Measurements from ENCODE around the gene KIF11.
A peak's percentile ranks its signal among the peaks of the same experiment; 100 is the strongest.
"Not testable (repeated sequence)": the region's sequence is repeated elsewhere in the genome, so short reads cannot be mapped to it uniquely, and the experiment has no call there.

The KIF11 gene

DNA sequence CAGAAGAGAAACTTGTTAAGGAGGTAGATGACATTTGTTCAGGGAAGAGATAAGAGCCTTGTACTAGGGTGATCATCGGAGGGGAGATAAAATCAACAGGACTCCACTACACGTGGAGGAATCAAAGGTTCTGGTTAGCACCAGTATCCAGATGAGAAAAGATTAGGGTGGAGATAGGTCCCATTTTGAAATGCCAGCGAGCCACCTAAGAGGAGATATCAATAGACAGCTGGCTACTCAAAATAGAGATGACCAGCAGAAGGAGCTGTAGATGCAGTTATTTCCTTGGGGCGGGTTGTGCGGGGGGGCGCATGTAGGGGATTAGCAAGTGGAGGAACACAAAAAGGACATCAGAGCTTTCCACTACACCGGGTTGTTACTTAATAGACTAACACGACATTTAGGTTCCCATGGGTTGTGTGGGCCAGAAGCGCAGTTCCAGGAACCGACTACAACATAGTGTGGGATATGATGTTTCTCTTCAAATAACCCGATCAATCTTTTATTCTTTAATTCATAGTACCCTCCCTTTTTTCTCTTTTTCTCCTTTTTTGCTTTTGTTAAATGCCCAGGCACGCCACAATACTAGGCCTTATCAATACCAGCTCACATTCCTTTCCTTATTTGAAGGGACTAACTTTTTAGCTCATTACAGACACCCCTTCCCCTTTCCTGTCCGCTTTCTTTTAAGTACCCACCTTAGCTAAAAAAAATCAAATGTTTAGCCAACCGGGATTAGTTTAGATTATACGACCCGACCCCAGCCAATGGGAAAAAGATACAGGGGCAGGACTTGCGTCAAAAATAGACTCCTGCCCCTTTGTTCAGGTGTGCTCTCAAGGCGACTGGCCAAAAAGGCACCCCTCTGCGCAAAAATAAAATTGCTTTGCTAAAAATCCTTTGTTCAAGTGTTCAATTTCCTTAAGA is 2.0 kb upstream of the KIF11 start:
- no peak for DNase-seq (ENCODE audit: low read depth in 1 of 2, low spot score in 1 of 2)

DNA sequence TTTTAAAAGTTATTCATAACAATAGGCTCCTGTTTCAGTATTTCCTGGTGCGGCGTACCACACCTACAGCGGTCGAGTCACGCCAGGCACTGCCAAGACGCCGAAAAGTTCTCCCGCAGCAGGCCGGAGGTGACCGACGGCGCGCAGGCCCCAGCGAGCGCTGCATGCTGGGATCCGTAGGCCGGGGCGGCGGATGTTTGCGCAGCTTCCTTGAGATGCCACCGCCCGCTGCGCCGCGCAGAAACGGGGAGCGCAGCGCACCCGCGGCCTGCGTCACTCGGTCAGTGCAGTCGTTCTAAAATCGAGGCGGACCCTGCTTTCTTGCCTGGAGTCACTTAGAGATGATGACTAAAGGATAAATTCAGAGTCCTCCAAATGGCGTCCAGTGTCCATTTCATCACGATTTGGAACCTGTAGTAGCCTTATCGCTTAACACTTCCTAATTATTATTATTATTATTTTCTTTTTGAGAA is 1.3 kb upstream of the KIF11 start:
- DNase-seq (ENCODE audit: low read depth in 1 of 2, low spot score in 1 of 2) = peak; percentile 72 to 80

DNA sequence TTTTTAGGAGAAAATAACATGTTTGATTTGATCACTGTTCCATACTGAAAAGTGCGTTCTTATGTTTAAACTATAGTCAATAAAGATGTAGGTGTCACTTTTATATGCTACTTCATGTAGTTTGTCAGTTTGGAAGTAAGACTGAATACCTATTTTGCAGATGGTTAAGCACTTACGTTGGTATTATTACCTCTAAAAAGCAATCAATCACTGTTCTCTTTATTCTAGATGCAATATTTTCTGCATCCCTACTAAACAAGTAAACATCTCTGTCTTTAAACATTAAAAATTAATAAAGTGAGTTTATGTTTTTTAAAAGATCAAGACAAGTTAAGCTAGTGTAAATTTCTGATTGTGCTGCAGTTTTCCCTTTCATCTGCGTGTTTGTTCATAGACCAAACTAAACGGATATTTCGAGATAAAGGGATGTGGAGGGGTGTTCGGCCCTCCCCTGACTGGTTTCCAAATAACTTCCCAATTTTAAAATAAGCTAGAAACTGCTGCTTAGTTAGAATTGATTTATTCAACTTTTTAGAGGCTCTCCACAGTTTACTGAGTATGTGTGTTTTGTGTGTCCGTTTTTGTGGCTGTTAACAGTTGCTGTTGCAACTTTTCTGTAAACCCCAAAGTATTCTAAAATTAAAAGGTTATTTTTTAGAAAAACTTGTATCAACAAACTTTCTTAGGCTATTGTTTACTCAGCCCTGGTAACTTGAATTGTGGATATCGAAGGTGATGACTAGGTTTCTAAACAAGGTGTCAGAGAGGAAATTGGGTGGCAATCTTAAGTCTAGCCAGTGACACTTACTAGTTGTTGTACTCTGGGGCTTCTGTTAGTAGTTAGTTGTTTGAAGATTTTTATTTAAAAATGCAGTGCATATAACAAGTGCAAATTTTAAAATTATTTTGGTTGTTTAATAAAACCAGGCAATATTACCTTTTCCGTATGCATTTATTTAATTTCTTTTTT is 974 bp downstream of the KIF11 start:
- no peak for DNase-seq (ENCODE audit: low read depth in 1 of 2, low spot score in 1 of 2)

DNA sequence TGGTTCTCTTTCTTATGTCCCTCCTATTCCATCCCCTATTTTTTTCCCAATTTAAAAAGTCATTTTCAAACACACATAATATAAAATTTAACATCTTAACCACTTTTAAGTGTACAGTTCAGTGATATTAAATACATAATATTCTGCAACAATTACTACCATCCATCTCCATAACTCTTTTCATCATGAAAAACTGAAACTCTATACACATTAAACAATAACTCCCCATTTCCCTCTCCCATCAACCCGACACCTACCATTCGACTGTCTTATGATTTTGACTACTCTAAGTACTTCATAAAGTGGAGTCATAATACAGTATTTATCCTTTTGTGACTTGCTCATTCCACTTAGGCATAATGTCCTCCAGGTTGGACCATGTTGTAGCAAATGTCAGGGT is 2.6 kb downstream of the KIF11 start:
- DNase-seq (ENCODE audit: low read depth in 1 of 2, low spot score in 1 of 2) = no peak

DNA sequence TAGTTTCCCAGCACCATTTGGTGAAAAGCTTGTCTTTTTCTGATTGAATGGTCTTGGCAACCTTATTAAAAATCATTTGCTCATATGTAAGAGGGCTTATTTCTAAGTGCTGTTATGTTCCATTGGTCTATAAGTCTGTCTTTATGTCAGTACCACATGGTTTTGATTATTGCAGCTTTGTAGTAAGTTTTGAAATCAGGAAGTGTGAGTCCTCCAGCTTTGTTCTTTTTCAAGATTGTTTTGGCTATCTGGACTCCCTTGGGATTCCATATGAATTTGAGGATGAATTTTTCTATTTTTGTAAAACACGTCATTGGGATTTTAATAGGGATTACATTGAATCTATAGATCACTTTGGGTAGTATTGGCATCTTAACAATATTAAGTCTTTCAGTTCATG is 5.4 kb downstream of the KIF11 start:
- no peak for DNase-seq (ENCODE audit: low read depth in 1 of 2, low spot score in 1 of 2)

DNA sequence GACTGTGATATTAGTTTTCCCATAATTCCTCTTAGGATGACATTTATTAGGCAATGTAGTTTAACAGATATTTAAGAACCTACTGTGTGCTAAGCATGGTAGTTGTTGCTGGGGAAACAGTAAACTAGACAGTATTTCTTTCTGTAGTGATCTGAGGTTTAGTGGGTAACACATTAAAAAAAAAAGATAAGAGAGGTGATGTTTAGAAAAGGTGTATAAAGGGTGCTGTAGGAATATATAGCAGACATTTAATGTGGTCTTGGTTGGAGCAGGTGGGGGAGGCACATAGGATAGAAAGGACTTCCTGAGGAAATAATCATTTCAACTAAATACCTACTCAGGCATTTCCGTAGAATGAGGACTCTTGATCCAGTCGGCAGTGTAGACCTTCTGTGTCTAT is 11.9 kb downstream of the KIF11 start:
- DNase-seq (ENCODE audit: low read depth in 1 of 2, low spot score in 1 of 2) = no peak

DNA sequence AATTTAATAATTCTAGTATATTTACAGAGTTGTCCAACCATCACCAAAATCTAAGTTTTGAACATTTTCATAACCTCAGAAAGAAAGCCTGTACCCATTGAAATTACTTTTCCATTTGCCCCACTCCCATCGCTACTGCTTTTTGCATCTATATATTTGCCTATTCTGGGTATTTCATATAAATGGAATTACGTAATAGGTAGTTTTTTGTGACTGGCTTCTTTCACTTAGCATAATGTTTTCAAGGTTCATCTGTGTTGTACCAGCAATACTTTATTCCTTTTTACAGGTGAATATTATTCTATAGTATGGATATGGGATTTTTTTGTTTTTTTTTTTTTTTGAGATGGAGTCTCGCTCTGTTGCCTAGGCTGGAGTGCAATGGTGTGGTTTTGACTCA is 22.6 kb downstream of the KIF11 start:
- DNase-seq (ENCODE audit: low read depth in 1 of 2, low spot score in 1 of 2) = no peak

DNA sequence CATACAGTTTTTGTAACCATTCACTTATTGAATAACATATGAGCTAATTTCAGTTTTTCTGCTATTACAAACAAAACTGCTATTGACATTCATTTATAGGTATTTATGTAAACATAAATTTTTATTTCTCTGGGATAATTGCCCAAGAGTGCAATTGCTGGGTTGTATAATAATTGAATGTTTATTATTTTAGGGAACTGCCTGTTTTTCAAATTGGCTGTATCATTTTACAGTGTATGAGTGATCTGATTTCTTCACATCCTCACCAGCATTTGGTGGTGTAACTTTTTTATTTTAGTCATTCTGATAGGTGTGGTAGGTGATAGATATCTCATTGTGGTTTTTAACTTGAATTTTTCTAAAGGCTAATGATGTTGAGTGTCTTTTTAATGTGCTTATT is 26.4 kb downstream of the KIF11 start:
- DNase-seq (ENCODE audit: low read depth in 1 of 2, low spot score in 1 of 2) = no peak

DNA sequence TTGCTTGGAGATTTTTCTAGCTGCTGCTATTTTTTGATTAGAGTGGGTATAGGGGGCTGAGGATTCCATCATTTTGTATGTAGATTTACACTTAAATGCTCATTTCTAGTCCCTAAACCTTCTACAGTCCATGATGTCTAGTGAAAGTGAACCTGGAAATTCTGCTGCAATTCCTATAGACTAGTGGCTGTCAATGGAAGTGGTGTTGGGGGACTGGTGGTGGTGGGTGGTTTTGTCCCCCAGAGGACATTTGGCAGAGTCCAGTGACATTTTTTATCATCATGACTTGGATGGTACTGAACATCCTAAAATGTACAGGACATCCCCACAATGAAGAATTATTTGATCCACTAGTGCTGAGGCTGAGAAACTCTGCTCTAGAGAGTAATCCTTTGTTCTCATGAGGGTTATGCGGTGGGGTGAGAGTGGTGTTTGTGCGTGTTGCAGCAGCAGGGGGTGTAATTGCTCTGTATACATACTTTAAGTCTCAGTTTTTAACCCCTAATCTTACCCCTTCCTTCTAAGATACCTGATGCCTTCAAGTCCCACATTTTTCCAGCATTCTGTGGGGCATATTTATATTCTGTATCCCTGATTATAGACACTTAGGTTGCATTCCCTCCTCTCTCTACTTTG is 35.0 kb downstream of the KIF11 start:
- DNase-seq (ENCODE audit: low read depth in 1 of 2, low spot score in 1 of 2) = no peak

DNA sequence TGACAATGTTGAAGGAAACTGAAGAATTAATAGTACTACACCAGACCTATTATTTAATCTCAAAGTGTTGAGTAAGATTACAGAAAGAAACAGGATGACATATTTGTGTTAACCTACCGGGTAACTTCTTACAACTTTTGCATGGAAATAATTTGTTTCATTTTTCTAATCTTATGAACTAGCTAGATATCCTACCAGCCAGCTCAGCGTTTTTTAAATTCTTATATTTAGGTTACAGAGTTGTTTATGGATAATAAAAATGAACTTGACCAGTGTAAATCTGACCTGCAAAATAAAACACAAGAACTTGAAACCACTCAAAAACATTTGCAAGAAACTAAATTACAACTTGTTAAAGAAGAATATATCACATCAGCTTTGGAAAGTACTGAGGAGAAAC is 37.0 kb downstream of the KIF11 start:
- DNase-seq (ENCODE audit: low read depth in 1 of 2, low spot score in 1 of 2) = no peak

DNA sequence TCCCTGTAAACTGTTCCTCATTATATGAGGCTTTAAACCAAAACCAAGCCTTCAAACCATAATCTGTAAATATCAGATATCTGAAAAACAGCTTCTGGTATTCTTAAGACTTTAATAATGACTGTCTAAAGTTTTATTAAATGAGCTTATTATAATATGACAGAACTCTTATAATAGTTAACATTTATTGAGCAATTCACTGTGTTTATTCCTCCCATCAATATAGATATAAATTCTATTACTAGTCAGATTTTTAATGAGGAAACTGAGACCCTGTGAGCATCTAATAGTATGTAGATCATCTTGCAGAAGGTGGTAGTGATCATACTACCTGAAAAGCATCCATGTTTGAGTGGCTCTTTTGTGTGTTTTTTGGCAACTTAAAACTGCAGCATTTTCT is 45.1 kb downstream of the KIF11 start:
- DNase-seq (ENCODE audit: low read depth in 1 of 2, low spot score in 1 of 2) = no peak

DNA sequence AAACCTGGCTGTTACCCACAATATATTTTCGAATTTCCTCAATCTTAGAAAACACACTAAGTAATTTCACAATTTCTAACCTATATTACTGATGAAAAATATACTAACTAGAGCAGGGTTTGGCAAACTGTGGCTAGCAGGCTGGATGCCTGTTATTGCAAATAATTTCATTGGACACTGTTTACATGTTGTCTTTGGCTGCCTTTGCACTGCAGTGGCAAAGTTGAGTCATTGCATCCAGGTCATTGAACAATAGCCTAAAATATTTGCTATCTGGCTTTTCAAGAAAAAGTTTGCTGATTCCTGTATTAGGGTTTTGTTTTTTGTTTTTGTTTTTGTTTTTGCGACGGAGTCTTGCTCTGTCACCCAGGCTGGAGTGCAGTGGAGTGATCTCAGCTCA is 47.2 kb downstream of the KIF11 start:
- no peak for DNase-seq (ENCODE audit: low read depth in 1 of 2, low spot score in 1 of 2)

DNA sequence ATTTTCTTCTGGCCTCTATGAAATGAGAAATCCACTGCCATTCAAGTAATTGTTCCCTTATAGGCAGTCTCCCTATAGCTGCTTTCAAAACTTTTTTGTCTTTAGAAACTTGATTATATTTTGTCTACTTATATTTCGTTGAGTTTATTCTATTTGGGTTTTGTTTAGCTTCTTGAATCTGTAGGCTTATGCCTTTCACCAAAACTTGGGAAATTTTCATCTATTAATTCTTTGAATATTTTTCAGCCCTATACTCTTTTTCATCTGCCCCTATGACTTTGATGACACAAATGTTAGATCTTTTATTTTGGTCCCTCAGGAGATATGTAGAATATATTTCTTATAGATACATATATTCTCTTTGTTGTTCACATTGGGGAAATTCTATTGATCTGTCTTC is 48.6 kb downstream of the KIF11 start:
- no peak for DNase-seq (ENCODE audit: low read depth in 1 of 2, low spot score in 1 of 2)

DNA sequence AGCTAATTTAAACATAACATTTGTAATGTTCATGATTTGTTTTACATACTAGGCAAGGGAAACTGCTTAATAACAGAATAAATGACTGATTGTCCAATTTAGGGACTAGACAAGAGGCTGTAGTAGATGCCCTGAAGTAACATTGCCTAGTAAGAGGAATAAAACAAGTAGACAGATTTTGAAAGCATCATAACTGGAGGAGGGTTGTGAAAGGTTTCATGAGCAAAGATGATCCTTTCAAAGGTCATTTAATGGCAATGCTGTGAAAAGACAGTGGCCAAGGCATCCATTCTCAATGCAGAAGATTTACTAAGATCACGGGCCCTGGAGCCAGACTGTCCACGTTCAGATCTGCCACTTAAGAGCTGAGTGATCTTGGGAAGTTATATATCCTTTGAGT is 52.0 kb downstream of the KIF11 start:
- DNase-seq (ENCODE audit: low read depth in 1 of 2, low spot score in 1 of 2) = no peak

DNA sequence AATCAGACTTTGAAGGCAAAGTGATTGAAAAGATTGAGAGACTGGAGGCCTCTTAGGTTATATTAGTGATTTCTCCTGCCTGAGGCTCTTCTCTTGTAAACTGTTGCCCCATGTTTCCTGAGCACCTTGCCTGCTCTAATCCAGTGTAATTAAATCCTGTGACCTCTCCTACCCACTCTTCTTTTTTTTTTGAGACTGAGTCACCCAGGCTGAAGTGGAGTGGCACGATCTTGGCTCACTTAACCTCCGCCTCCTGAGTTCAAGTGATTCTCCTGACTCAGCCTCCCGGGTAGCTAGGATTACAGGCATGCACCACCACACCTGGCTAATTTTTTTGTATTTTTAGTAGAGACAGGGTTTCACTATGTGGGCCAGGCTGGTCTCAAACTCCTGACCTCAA is 57.9 kb downstream of the KIF11 start:
- not testable (repeated sequence) for DNase-seq (ENCODE audit: low read depth in 1 of 2, low spot score in 1 of 2)

DNA sequence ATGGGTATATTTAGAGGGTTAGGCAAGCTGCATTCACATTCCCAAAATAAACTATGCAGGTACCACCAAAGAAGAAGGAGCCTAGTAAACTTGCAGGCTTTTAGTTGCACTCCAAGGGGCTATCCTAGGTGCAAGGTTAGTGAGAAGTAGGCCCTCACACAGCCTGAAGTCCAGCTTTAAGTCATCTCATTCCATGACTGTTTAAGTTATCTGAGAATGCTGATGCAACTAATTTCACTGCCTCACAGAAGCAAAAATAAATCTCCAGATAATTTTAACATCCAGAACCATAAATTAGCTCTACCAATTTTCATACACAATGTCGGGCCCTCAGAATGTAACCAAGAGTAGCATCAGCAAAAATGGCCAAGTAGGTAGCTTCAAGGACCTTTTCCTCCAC is 62.5 kb downstream of the KIF11 start:
- no peak for DNase-seq (ENCODE audit: low read depth in 1 of 2, low spot score in 1 of 2)

DNA sequence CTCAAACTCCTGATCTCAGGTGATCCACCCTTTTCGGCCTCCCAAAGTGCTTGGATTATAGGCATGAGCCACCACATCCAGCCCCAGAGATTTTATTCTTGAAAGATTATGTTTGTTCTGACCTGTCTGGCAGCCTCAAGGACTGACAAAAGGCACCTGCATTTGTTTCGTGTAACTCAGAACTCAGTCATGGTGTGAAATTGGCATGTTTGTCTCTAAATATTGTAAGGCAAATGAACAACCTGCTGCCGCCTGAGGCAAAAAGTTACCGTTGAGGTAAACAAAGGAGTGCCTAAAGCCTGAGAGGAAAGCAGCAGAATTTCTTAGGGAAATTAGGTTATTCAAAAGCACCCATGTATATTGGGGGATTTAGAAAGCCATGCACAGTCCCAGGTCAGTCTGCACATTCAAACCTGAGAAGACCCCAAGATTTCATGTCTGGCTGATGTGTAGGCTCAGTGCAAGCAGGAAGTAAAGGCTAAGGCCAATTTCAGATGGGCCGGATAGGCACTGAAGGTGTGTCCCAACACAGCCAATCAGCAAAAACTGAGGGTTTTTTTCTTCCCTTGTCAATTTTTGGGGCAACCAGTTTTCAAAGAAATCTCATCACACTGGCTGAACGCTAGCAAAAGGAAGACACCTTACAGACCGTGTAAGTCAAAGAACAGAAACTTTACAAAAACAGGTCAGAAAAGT is 63.5 kb downstream of the KIF11 start:
- DNase-seq (ENCODE audit: low read depth in 1 of 2, low spot score in 1 of 2) = no peak

DNA sequence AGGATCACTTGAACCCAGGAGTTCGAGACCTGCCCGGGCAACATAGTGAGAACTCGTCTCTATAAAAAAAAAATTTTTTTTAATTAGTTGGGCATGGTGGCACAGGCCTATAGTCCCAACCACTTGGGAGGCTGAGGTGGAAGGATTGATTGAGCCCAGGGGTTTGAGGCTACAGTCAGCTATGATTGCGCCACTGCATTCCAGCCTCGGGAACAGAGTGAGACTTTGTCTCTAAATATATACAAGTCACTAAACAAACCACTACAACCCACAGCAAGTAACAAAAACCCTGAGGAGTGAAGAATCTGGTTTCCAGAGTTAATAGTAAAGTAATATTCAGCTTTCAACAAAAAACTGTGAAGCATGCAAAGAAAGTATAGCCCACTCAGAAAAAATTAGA is 64.1 kb downstream of the KIF11 start:
- DNase-seq (ENCODE audit: low read depth in 1 of 2, low spot score in 1 of 2) = no peak

DNA sequence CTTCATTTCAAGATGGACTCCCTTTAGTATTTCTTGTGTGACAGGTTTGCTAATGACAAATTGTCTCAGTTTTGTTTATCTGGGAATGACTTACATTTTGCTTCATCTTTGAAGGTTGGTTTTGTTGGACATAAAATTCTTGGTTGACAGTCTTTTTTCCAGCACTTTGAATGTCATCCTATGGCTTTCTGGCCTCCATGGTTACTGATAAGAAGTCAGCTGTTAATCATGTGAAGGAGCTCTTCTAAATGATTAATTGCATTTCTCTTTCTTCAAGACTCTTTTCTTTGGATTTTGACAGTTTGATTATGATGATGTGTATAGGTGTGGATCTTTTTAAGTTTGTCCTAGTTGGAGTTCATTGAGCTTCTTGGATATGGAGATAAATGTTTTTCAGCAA is 69.9 kb downstream of the KIF11 start:
- DNase-seq (ENCODE audit: low read depth in 1 of 2, low spot score in 1 of 2) = no peak

DNA sequence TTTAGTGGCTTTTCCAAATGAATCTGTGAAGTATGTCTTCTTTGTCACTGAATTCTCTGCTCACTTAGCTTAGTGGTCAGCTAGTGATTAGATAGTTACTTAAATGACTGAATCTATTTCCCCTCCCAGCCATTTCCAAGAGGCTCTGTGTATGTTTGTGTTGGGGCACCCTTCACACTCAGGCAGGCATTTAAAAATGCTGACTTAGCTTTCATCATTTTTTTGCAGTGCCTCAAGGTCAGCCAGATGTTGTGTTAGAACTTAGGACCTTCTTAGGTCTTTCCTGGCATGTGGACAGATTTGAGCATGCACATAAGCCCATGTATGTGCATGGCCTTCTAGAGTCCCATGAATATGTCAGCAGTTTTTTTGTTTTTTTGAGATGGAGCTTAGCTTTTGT is 71.4 kb downstream of the KIF11 start:
- no peak for DNase-seq (ENCODE audit: low read depth in 1 of 2, low spot score in 1 of 2)

DNA sequence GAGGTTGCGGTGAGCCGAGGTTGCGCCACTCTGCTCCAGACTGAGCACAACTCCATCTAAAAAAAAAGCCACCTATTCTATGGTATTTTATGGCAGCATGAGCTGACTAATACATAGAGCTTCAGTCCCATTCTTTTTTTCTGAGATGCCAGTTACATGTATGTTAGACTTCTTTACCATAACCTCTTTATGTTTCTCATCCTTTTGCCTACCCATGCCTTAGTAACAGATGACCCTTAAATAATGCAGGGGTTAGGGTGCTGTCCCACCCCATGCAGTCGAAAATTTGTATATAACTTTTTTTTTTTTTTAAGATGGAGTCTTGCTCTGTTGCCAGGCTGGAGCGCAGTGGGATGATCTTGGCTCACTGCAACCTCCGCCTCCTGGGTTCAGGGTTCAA is 74.1 kb downstream of the KIF11 start:
- no peak for DNase-seq (ENCODE audit: low read depth in 1 of 2, low spot score in 1 of 2)

Measured in activated CD4-positive, alpha-beta T cell treated with anti-CD3 and anti-CD28 coated beads, Interleukin-2, amount 50 U/mL, for 24 hours (primary cell).